Uterus (tissue), 2 donors: ENCODE data around the gene ATAD5.

Source experiments
- POLR2A ChIP-seq, 2 donors: fragments of 450-650 bp; IDR thresholded peaks; one replicate each; pipeline ENCODE4 v1.6.1; 2016; ENCODE audit warnings: antibody characterized with exemption in 2 of 2, mild to moderate bottlenecking in 1 of 2, moderate library complexity in 1 of 2
- TF ChIP-seq, protein P1 (sequence below), 4 experiments: fragments of 200-600 bp in 2 of 4; fragments of 450-650 bp in 2 of 4; sonication (generic) in 2 of 4; IDR thresholded peaks; one replicate each; pipeline ENCODE4 v1.5.1; 2016 to 2019; ENCODE audit warnings: antibody characterized with exemption in 4 of 4, mild to moderate bottlenecking in 2 of 4, moderate library complexity in 1 of 4

DNA sequence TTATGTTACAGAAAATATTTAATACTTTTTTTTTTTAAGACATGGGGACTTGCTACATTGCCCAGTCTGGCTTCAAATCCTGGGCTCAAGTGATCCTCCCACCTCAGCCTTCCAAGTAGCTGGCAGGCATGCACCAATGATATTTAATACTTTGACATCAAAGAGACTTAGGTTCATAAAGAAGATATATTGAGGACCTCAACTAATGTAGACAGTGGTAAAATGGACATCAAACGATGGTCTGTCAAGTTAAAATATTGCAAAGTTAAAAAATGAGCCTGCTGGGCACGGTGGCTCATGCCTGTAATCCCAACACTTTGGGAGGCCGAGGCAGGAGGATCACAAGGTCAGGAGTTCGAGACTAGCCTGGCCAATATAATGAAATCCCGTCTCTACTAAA lies 65.5 kb downstream of the ATAD5 start:
- TF ChIP-seq, protein P1, sequence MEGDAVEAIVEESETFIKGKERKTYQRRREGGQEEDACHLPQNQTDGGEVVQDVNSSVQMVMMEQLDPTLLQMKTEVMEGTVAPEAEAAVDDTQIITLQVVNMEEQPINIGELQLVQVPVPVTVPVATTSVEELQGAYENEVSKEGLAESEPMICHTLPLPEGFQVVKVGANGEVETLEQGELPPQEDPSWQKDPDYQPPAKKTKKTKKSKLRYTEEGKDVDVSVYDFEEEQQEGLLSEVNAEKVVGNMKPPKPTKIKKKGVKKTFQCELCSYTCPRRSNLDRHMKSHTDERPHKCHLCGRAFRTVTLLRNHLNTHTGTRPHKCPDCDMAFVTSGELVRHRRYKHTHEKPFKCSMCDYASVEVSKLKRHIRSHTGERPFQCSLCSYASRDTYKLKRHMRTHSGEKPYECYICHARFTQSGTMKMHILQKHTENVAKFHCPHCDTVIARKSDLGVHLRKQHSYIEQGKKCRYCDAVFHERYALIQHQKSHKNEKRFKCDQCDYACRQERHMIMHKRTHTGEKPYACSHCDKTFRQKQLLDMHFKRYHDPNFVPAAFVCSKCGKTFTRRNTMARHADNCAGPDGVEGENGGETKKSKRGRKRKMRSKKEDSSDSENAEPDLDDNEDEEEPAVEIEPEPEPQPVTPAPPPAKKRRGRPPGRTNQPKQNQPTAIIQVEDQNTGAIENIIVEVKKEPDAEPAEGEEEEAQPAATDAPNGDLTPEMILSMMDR (IDR thresholded peaks at IDR 0.05), result no peak
- no peak for TF ChIP-seq POLR2A (IDR thresholded peaks at IDR 0.05)
